HCT116 (cell line): Measurements from ENCODE around the gene PTPRQ. TPM values are rescaled to one million over a fixed set of nuclear protein-coding genes. Genes with fewer than 3 reads are reported as not detected.

Source experiments
- ATAC-seq: fragments of 200-7000 bp; cut with Tn5 transposase; 2 replicates; pipeline ENCODE4 v1.9.1; 2020; ENCODE audit warnings: mild to moderate bottlenecking, moderate library complexity
- BruUV-seq: library from RNA; stranded (reverse); fragments of 400-500 nt; replicated peaks from 2 replicates; lab custom pipeline; 2021; lab: Mats Ljungman, UMichigan
- CTCF ChIA-PET: fragments of 300-600 bp; sonication (Branson Sonifier 250); formaldehyde crosslinking; loops from one replicate; lab custom pipeline; 2021; ENCODE audit warnings: antibody characterized with exemption; lab: Charles Lee
- POLR2A ChIA-PET: fragments of 300-600, 350-600 bp; sonication (Branson Sonifier 250); formaldehyde crosslinking; loops from one replicate; lab custom pipeline; 2021; ENCODE audit warnings: antibody characterized with exemption; lab: Charles Lee
- RAD21 ChIA-PET, 2 experiments: fragments of 300-600 bp; sonication (Branson Sonifier 250); formaldehyde crosslinking; loops; one replicate each; lab custom pipeline; 2023; ENCODE audit warnings: low total read pairs in 2 of 2; ENCODE audit not compliant: uncharacterized antibody in 2 of 2, unreplicated experiment in 2 of 2, low non-redundant PET in 1 of 2; lab: Charles Lee
- DNase-seq: peaks from one replicate; pipeline ENCODE4 v3.0.0-alpha.2; 2010; ENCODE audit warnings: low read depth, low spot score
- H2AFZ ChIP-seq: fragments of 200-600 bp; shearing (Covaris generic), sonication (generic); 2 replicates; pipeline ENCODE4 v1.6.1; 2017; ENCODE audit warnings: low read depth, mixed run types, mixed read lengths, antibody characterized with exemption, low read length; ENCODE audit not compliant: poor library complexity, severe bottlenecking
- H3K27ac ChIP-seq: 2 replicates; pipeline ENCODE4 v1.5.1; 2012; ENCODE audit warnings: low read depth, low read length
- H3K27me3 ChIP-seq: fragments of 200-600 bp; sonication (generic); 2 replicates; pipeline ENCODE4 v1.6.1; 2016; ENCODE audit warnings: mixed run types, low read length, mixed read lengths; ENCODE audit not compliant: insufficient read depth
- H3K36me3 ChIP-seq, 2 experiments: fragments of 200-500 bp in 1 of 2; fragments of 200-600 bp in 1 of 2; sonication (Bioruptor generic) in 1 of 2; sonication (generic) in 1 of 2; 2 replicates each; pipeline versions ENCODE4 v1.5.1 to v1.6.1; 2014 to 2016; ENCODE audit warnings: low read length in 2 of 2, inconsistent platforms in 1 of 2, mixed read lengths in 1 of 2, mixed run types in 1 of 2; ENCODE audit not compliant: insufficient read depth in 2 of 2, control insufficient read depth in 1 of 2
- H3K4me1 ChIP-seq, 2 experiments: fragments of 200-600 bp in 1 of 2; sonication (generic) in 1 of 2; 2 replicates each; pipeline versions ENCODE4 v1.5.1 to v1.6.1; 2012 to 2017; ENCODE audit warnings: low read length in 2 of 2, inconsistent platforms in 1 of 2, mild to moderate bottlenecking in 1 of 2, mixed read lengths in 1 of 2, mixed run types in 1 of 2, moderate library complexity in 1 of 2; ENCODE audit not compliant: insufficient read depth in 2 of 2, control insufficient read depth in 1 of 2
- H3K4me2 ChIP-seq: fragments of 200-600 bp; sonication (generic); 2 replicates; pipeline ENCODE4 v1.6.1; 2017; ENCODE audit warnings: mixed run types, low read length, mixed read lengths
- H3K4me3 ChIP-seq, 2 experiments: fragments of 200-600 bp in 1 of 2; sonication (generic) in 1 of 2; replicated peaks in 1 of 2; 2 replicates each; pipeline ENCODE4 v1.5.1; 2011 to 2016; ENCODE audit warnings: low read length in 2 of 2, control low read depth in 1 of 2, low read depth in 1 of 2, mild to moderate bottlenecking in 1 of 2, mixed read lengths in 1 of 2, mixed run types in 1 of 2
- H3K79me2 ChIP-seq: fragments of 200-600 bp; sonication (generic); 2 replicates; pipeline ENCODE4 v1.6.1; 2017; ENCODE audit warnings: mild to moderate bottlenecking, mixed run types, low read length, moderate library complexity, mixed read lengths; ENCODE audit not compliant: insufficient read depth
- H3K9ac ChIP-seq: fragments of 200-600 bp; sonication (generic); 2 replicates; pipeline ENCODE4 v1.6.1; 2016; ENCODE audit warnings: low read length, mixed read lengths
- H3K9me2 ChIP-seq: fragments of 200-600 bp; sonication (generic), shearing (Covaris generic); 2 replicates; pipeline ENCODE4 v1.6.1; 2017; ENCODE audit warnings: mixed run types, mild to moderate bottlenecking, moderate library complexity; ENCODE audit not compliant: insufficient read depth
- H3K9me3 ChIP-seq, 2 experiments: fragments of 200-500 bp in 1 of 2; fragments of 200-600 bp in 1 of 2; sonication (Bioruptor generic) in 1 of 2; sonication (generic) in 1 of 2; 2 replicates each; pipeline ENCODE4 v1.6.1; 2014 to 2017; ENCODE audit warnings: low read length in 2 of 2, mixed read lengths in 2 of 2, inconsistent platforms in 1 of 2, low read depth in 1 of 2, mild to moderate bottlenecking in 1 of 2, mixed run types in 1 of 2, moderate library complexity in 1 of 2; ENCODE audit not compliant: control insufficient read depth in 1 of 2, insufficient read depth in 1 of 2
- H4K20me1 ChIP-seq: fragments of 200-600 bp; sonication (generic), shearing (Covaris generic); 2 replicates; pipeline ENCODE4 v1.6.1; 2017; ENCODE audit warnings: mixed run types, mild to moderate bottlenecking, moderate library complexity; ENCODE audit not compliant: insufficient read depth
- CBX3 ChIP-seq: IDR thresholded peaks from 2 replicates; pipeline ENCODE4 v1.6.1; 2012; ENCODE audit warnings: low read depth
- CEBPB ChIP-seq: IDR thresholded peaks from 2 replicates; pipeline ENCODE4 v1.6.1; 2012; ENCODE audit warnings: low read depth
- ELF1 ChIP-seq: IDR thresholded peaks from 2 replicates; pipeline ENCODE4 v1.6.1; 2012; ENCODE audit warnings: low read depth, borderline replicate concordance
- EZH2 ChIP-seq: fragments of 200-600 bp; sonication (generic); IDR thresholded peaks from 2 replicates; pipeline ENCODE4 v1.6.1; 2017; ENCODE audit warnings: antibody characterized with exemption, mixed run types
- EZH2phosphoT487 ChIP-seq: fragments of 200-600 bp; IDR thresholded peaks from 2 replicates; pipeline ENCODE4 v1.6.1; 2018; ENCODE audit warnings: antibody characterized with exemption, borderline replicate concordance
- FOSL1 ChIP-seq: IDR thresholded peaks from 2 replicates; pipeline ENCODE4 v1.6.1; 2012; ENCODE audit warnings: low read depth
- MAX ChIP-seq: IDR thresholded peaks from 2 replicates; pipeline ENCODE4 v1.6.1; 2012
- POLR2A ChIP-seq: IDR thresholded peaks from 2 replicates; pipeline ENCODE4 v1.7.0; 2011; ENCODE audit warnings: borderline replicate concordance; ENCODE audit not compliant: insufficient read depth, insufficient read length; ENCODE audit errors: extremely low read depth
- POLR2AphosphoS5 ChIP-seq: IDR thresholded peaks from 2 replicates; pipeline ENCODE4 v1.6.1; 2011; ENCODE audit warnings: mild to moderate bottlenecking, low read depth, low read length, moderate library complexity
- RAD21 ChIP-seq: IDR thresholded peaks from 2 replicates; pipeline ENCODE4 v1.6.1; 2012; ENCODE audit warnings: low read depth, mild to moderate bottlenecking
- SIN3A ChIP-seq: IDR thresholded peaks from 2 replicates; pipeline ENCODE4 v1.6.1; 2012; ENCODE audit warnings: low read depth
- SP1 ChIP-seq: IDR thresholded peaks from 2 replicates; pipeline ENCODE4 v1.6.1; 2012; ENCODE audit warnings: low read depth
- SRF ChIP-seq: IDR thresholded peaks from 2 replicates; pipeline ENCODE4 v1.6.1; 2012; ENCODE audit warnings: low read depth
- YY1 ChIP-seq: IDR thresholded peaks from 2 replicates; pipeline ENCODE4 v1.6.1; 2011; ENCODE audit warnings: low read length, low read depth, moderate library complexity, mild to moderate bottlenecking; ENCODE audit not compliant: insufficient replicate concordance; ENCODE audit errors: extremely low read depth
- ZBTB33 ChIP-seq: IDR thresholded peaks from 2 replicates; pipeline ENCODE4 v1.6.1; 2011; ENCODE audit warnings: mild to moderate bottlenecking, low read length, moderate library complexity; ENCODE audit not compliant: insufficient replicate concordance; ENCODE audit errors: extremely low read depth
- intact Hi-C: fragments of 100-400 bp; cut with micrococcal nuclease; formaldehyde crosslinking; loops from 2 replicates; pipeline ENCODE4 v1.10.0; 2022
- total RNA-seq: library from RNA; stranded (reverse); gene quantifications from one replicate; pipeline ENCODE4 v1.2.1, GENCODE V29; 2021; ENCODE audit not compliant: unreplicated experiment
- TF ChIP-seq, protein P1 (sequence below): IDR thresholded peaks from 2 replicates; pipeline ENCODE4 v1.6.1; 2012; ENCODE audit warnings: low read depth
- TF ChIP-seq, protein P2 (sequence below): IDR thresholded peaks from 2 replicates; pipeline ENCODE4 v1.6.1; 2012

PTPRQ gene
- total RNA-seq, 1 experiment from 2014 or later = not detected

GRCh38 chr12:80716696-80717469 is 272.8 kb downstream of the PTPRQ start, which contains the start of gene MYF5:
Gene MYF5, plus strand, starts transcription at chr12:80716912. Its CDS starts 152 bp downstream, at chr12:80717064.
- Histone ChIP-seq H3K4me2 (no peak within 1 kb of the TSS), H2AFZ (no peak within 1 kb of the TSS)
- RAD21 ChIA-PET = no interaction called here
- TF ChIP-seq ELF1 = no peak
- TF ChIP-seq, protein P1, sequence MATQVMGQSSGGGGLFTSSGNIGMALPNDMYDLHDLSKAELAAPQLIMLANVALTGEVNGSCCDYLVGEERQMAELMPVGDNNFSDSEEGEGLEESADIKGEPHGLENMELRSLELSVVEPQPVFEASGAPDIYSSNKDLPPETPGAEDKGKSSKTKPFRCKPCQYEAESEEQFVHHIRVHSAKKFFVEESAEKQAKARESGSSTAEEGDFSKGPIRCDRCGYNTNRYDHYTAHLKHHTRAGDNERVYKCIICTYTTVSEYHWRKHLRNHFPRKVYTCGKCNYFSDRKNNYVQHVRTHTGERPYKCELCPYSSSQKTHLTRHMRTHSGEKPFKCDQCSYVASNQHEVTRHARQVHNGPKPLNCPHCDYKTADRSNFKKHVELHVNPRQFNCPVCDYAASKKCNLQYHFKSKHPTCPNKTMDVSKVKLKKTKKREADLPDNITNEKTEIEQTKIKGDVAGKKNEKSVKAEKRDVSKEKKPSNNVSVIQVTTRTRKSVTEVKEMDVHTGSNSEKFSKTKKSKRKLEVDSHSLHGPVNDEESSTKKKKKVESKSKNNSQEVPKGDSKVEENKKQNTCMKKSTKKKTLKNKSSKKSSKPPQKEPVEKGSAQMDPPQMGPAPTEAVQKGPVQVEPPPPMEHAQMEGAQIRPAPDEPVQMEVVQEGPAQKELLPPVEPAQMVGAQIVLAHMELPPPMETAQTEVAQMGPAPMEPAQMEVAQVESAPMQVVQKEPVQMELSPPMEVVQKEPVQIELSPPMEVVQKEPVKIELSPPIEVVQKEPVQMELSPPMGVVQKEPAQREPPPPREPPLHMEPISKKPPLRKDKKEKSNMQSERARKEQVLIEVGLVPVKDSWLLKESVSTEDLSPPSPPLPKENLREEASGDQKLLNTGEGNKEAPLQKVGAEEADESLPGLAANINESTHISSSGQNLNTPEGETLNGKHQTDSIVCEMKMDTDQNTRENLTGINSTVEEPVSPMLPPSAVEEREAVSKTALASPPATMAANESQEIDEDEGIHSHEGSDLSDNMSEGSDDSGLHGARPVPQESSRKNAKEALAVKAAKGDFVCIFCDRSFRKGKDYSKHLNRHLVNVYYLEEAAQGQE = no peak
- no peak for TF ChIP-seq FOSL1
- TF ChIP-seq ZBTB33 = no peak
- no peak for TF ChIP-seq CBX3
- TF ChIP-seq POLR2A = no peak
- TF ChIP-seq, protein P2, sequence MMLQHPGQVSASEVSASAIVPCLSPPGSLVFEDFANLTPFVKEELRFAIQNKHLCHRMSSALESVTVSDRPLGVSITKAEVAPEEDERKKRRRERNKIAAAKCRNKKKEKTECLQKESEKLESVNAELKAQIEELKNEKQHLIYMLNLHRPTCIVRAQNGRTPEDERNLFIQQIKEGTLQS = no peak
- no peak for TF ChIP-seq YY1
- no peak for TF ChIP-seq SP1
- no peak for TF ChIP-seq POLR2AphosphoS5
- TF ChIP-seq CEBPB = no peak
- TF ChIP-seq SIN3A = no peak
- no peak for TF ChIP-seq MAX
- no peak for TF ChIP-seq SRF
- no peak for TF ChIP-seq RAD21
- no peak for TF ChIP-seq EZH2phosphoT487
- no peak for TF ChIP-seq EZH2
- TF ChIP-seq, all 23 proteins: peak for 0
- H3K4me3 ChIP-seq = no peak within 1 kb of the TSS
- no peaks in the 10 kb centered on the region for H3K36me3 ChIP-seq
- ATAC-seq = no peak
- H3K27me3 ChIP-seq = peaks cover 34% of the 10 kb centered on the region
- CTCF ChIA-PET = no interaction called here
- no peak within 1 kb of the TSS for H3K27ac ChIP-seq
- intact Hi-C loops = no loop called here
- no peaks in the 10 kb centered on the region for H4K20me1 ChIP-seq
- no peaks in the 10 kb centered on the region for H3K9me2 ChIP-seq
- no peaks in the 10 kb centered on the region for H3K79me2 ChIP-seq
- no peaks in the 10 kb centered on the region for H3K4me1 ChIP-seq
- no TSS peak for BruUV-seq
- POLR2A ChIA-PET = no interaction called here
- no peaks in the 10 kb centered on the region for H3K9me3 ChIP-seq
- no peak for DNase-seq
- no peak within 1 kb of the TSS for H3K9ac ChIP-seq
